Fibroblast of skin of left quadriceps (primary cell): ENCODE data around the gene CLEC16A.

ENCODE experiments used
- DNase-seq, 2 experiments: peaks; one replicate each; pipeline ENCODE4 v3.0.0-alpha.2; 2013; ENCODE audit warnings: low read depth in 2 of 2

CLEC16A gene

GRCh38 chr16:11175787-11176341 is 231.5 kb downstream of the CLEC16A start:
- no peak for DNase-seq

GRCh38 chr16:11177578-11178160 is 233.3 kb downstream of the CLEC16A start:
- no peak for DNase-seq

GRCh38 chr16:11178424-11178823 is 234.1 kb downstream of the CLEC16A start:
- no peak for DNase-seq

GRCh38 chr16:11179574-11179973 is 235.2 kb downstream of the CLEC16A start:
- no peak for DNase-seq

GRCh38 chr16:11180489-11180888 is 236.1 kb downstream of the CLEC16A start:
- DNase-seq = no peak

GRCh38 chr16:11181242-11181898 is 237.0 kb downstream of the CLEC16A start:
- no peak for DNase-seq

- DNase-seq = no peak
Measured at GRCh38 chr16:11181899-11182279, 237.5 kb downstream of the CLEC16A start.

GRCh38 chr16:11182411-11182810 is 238.0 kb downstream of the CLEC16A start:
- no peak for DNase-seq

- DNase-seq = no peak
Measured at GRCh38 chr16:11183035-11183812, 238.9 kb downstream of the CLEC16A start.

GRCh38 chr16:11183951-11184350 is 239.6 kb downstream of the CLEC16A start:
- DNase-seq = no peak

- DNase-seq = no peak
Measured at GRCh38 chr16:11187522-11188023, 243.2 kb downstream of the CLEC16A start.

- no peak for DNase-seq
Measured at GRCh38 chr16:11188801-11189740, 244.7 kb downstream of the CLEC16A start.

- DNase-seq = no peak
Measured at GRCh38 chr16:11190588-11191560, 246.5 kb downstream of the CLEC16A start.

- DNase-seq = no peak
Measured at GRCh38 chr16:11191665-11192064, 247.3 kb downstream of the CLEC16A start.

GRCh38 chr16:11193494-11193893 is 249.1 kb downstream of the CLEC16A start:
- no peak for DNase-seq

- DNase-seq = no peak
Measured at GRCh38 chr16:11194913-11195312, 250.5 kb downstream of the CLEC16A start.

- no peak for DNase-seq
Measured at GRCh38 chr16:11196286-11196828, 252.0 kb downstream of the CLEC16A start.

- DNase-seq = no peak
Measured at GRCh38 chr16:11198375-11198774, 254.0 kb downstream of the CLEC16A start.

- DNase-seq = no peak
Measured at GRCh38 chr16:11198828-11199227, 254.5 kb downstream of the CLEC16A start.

- DNase-seq = no peak
Measured at GRCh38 chr16:11200592-11200991, 256.2 kb downstream of the CLEC16A start.
